HG02678 (cell line): ENCODE results near the gene AVEN.
"Not testable (repeated sequence)": the region's sequence is repeated elsewhere in the genome, so short reads cannot be mapped to it uniquely, and the experiment has no call there.

Experiments
- ATAC-seq: cut with Tn5 transposase; IDR thresholded peaks from one replicate; pipeline ENCODE4 v1.9.1; 2021; ENCODE audit warnings: mild to moderate bottlenecking, moderate library complexity; ENCODE audit not compliant: unreplicated experiment

AVEN gene

DNA sequence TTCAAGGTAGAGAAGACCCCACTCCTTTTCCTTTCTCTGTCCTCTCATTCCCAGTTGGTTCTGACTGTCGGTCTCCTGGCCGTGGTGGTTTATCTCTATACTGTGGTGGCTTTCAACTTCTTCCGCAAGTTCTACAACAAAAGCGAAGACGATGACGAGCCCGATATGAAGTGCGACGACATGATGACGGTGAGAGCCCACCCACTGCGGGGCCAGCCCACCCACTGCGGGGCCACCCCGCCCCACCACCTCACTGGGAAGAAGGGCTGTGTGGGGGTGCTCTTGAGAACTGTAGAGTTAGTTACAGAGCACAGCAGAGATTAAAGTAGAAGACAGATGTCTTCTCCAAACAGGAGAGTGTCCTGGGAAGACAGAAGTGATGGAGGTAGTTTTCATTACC lies 181.3 kb downstream of the AVEN start:
- no peak for ATAC-seq

- ATAC-seq: no peak
These were observed 186.4 kb downstream of the AVEN start for GRCh38 chr15:33852570-33852969.

DNA sequence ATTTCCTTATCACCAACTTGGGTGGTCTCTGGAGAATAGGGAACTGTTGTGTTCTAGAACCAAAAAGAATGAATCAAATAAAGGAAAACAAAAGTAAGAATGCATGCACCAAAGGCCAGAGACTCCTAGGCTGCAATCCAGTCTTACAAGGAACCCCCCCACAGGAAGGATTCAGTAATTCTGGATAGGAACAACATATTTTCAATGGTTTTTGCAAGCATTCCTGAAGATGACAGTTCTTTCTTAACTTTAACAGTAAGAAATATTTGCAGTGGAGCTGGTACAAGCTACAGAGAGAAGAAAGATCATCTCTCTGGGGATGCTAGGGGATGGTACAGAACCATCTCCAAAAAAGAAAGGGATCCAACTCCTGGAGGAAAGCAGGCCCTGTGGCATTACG lies 186.9 kb downstream of the AVEN start:
- no peak for ATAC-seq

GRCh38 chr15:33851079-33851478 lies 187.9 kb downstream of the AVEN start:
- no peak for ATAC-seq

GRCh38 chr15:33848011-33848410 lies 191.0 kb downstream of the AVEN start:
- ATAC-seq: no peak

- ATAC-seq: no peak
These were observed 192.1 kb downstream of the AVEN start for GRCh38 chr15:33846862-33847261.

DNA sequence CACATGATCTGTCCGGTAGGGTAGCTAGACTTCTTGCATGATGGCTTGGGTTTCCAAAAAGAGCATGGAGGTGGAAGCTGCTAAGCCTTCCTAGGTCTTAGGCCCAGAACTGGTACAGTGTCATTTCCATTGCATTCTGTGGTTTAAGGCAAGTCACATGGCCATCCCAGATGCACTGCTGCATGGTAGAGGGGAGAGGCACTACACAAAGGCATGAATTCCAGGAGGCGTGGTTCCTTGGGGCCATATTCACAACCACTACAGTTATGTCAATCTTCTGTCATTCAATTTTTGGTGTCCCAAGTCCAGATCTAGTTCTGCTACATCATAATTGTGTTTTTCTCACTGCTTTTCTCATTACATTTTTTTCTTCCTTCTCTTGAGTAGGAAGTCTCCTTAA lies 192.9 kb downstream of the AVEN start:
- no peak for ATAC-seq

GRCh38 chr15:33844597-33844996 lies 194.4 kb downstream of the AVEN start:
- no peak for ATAC-seq

DNA sequence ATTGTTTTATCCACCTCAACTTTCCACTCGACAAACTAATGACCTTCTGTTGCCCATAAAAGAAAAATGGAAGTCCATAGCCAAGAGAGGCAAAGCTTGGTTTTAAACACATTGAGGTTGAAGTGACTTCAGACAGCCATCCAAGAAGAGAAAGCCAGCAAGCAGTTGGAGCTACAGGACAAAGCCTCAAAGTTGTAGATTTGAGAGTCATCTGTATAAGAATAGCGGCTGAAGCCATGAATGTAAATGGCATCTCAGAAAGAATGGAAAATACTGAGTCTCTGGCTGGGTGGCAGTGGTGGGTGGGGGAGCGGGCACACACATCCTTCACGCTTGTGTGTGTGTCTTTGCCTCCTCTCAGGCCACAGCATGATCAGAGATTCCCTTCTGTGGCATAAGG lies 194.8 kb downstream of the AVEN start:
- ATAC-seq: no peak

DNA sequence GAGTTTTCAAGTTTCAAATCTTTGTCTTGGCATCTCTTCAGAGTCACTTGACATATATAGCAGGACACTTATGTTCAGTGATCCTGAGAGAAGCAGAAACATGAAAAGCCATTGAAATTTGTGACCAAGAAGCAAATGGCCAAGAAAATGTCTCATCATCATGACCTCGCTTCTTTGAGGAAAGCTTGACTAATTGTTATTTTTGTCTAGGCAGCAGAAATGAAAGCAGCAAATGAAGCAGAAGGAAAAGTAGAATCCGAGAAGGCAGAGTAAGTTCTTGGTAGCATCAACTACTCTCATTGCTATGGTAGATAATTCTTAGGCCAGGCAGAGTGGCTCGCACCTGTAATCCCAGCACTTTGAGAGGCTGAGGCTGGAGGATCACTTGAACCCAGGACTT lies 198.4 kb downstream of the AVEN start:
- no peak for ATAC-seq

DNA sequence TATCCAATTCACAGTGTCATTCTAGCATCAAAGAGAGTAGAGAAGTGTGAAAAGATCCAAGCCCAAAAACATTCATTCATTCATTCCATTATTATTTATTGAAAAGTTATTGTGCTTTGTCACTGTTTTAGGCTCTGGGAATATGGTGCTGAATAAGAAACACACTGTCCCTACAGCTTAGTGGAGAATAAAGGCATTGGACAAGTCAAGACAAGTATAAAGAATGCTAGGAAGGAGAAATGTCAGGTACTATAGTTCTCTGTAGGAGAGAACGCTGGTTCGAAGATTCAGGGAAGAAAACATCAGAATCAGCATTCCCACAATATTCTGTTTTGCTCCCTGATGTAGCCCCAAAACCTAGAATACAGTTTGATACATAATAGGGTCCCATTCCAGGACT lies 199.5 kb downstream of the AVEN start:
- no peak for ATAC-seq

- no peak for ATAC-seq
These were observed 201.7 kb downstream of the AVEN start for GRCh38 chr15:33837294-33837693.

GRCh38 chr15:33834892-33835743 lies 203.9 kb downstream of the AVEN start:
- ATAC-seq: no peak

- no peak for ATAC-seq
These were observed 207.4 kb downstream of the AVEN start for GRCh38 chr15:33831646-33832045.

DNA sequence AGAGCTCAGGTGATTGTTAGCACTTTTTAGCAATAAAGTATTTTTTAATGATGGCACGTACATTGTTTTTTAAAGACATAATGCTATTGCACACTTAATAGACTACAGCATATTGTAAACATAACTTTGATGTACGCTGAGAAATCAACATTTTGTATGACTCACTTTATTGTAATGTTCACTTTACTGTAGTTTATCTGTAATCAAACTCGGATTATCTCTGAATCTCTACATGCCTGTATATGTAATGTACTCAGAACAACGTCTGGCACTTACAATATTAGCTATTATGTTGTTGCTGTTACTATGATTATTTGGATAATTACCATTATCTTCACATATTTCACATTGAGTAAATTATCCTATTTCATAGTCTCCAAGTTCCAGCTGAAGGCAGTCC lies 208.7 kb downstream of the AVEN start:
- ATAC-seq: no peak

DNA sequence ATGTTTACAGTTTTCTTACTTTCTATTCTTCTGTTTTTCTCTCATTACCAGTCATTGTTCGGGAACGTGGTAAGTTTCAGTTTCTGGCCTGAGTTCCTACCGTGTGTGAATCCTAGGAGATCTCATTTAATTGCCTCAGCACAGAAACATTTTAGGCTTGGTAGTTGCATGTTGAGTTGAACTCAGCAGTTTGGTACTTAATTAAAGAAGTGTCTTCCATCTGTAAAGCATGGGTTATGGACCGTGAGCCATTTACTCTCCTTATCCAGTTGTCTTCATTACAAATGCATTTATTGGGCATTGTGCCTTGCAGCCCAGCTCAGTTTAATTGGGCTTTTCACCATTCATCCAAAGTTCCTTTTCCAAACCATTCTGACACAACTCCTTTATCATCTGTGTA lies 212.8 kb downstream of the AVEN start:
- ATAC-seq: no peak

DNA sequence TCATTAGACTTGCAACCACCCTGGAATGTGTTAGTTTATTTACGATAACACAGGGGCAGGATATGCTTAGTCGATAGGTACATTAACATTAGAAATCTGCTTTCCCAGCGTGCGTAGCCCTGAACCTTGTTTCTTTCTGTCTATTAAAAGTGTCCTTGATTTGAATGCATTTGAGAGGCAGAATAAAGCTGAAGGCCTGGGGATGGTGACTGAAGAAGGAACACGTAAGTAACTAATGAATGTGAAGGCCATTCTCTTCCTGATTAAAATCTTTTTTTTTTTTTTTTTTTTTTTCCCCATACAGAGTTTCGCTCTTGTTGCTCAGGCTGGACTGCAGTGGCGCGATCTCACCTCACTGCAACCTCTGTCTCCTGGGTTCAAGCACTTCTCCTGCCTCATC lies 213.6 kb downstream of the AVEN start:
- no peak for ATAC-seq

- no peak for ATAC-seq
These were observed 215.9 kb downstream of the AVEN start for GRCh38 chr15:33823119-33823518.

GRCh38 chr15:33822479-33822878 lies 216.5 kb downstream of the AVEN start:
- no peak for ATAC-seq

GRCh38 chr15:33819499-33819898 lies 219.5 kb downstream of the AVEN start:
- not testable (repeated sequence) for ATAC-seq
